Natural killer cell (primary cell): ENCODE data around the gene PUDP. TPM values are rescaled to one million over a fixed set of nuclear protein-coding genes. Genes with fewer than 3 reads are reported as not detected.
"Not testable (repeated sequence)": the region's sequence is repeated elsewhere in the genome, so short reads cannot be mapped to it uniquely, and the experiment has no call there.

Source experiments
- ATAC-seq, 3 donors: fragments of 150-1000 bp in 2 of 3; fragments of 200-7000 bp in 1 of 3; cut with Tn5 transposase; 1 replicate in 1 of 3; 2 replicates in 2 of 3; pipeline ENCODE4 v1.10.0; 2021; ENCODE audit warnings: mild to moderate bottlenecking in 2 of 3, moderate library complexity in 2 of 3
- DNase-seq, 2 donors: peaks; one replicate each; pipeline versions ENCODE4 v3.0.0 to v3.0.0-alpha.2; 2013 to 2021; ENCODE audit warnings: mixed read lengths in 1 of 2
- H3K27ac ChIP-seq: one replicate; pipeline ENCODE4 v1.5.1; 2013; ENCODE audit warnings: mild to moderate bottlenecking, low read length
- H3K27me3 ChIP-seq: one replicate; pipeline ENCODE4 v1.6.1; 2013; ENCODE audit warnings: low read length; ENCODE audit not compliant: control insufficient read depth, insufficient read depth
- H3K36me3 ChIP-seq: one replicate; pipeline ENCODE4 v1.6.1; 2013; ENCODE audit warnings: low read length; ENCODE audit not compliant: control insufficient read depth, insufficient read depth
- H3K4me1 ChIP-seq: one replicate; pipeline ENCODE4 v1.6.1; 2013; ENCODE audit warnings: low read length; ENCODE audit not compliant: control insufficient read depth, insufficient read depth
- H3K4me3 ChIP-seq: one replicate; pipeline ENCODE4 v1.5.1; 2013; ENCODE audit warnings: low read length
- H3K9me3 ChIP-seq: one replicate; pipeline ENCODE4 v1.6.1; 2013; ENCODE audit warnings: low read length; ENCODE audit not compliant: control insufficient read depth, insufficient read depth
- H3K27ac Mint-ChIP-seq, 2 donors: one replicate each; pipeline ENCODE4 v1.8.0; 2022; ENCODE audit warnings: mild to moderate bottlenecking in 2 of 2, mixed read lengths in 2 of 2, moderate library complexity in 1 of 2
- H3K27me3 Mint-ChIP-seq, 2 donors: one replicate each; pipeline ENCODE4 v1.8.0; 2022; ENCODE audit warnings: low read depth in 2 of 2, mixed read lengths in 2 of 2
- H3K36me3 Mint-ChIP-seq: one replicate; pipeline ENCODE4 v1.8.0; 2022; ENCODE audit warnings: mixed read lengths
- H3K4me1 Mint-ChIP-seq, 2 donors: one replicate each; pipeline ENCODE4 v1.8.0; 2022; ENCODE audit warnings: mixed read lengths in 2 of 2
- H3K4me3 Mint-ChIP-seq: one replicate; pipeline ENCODE4 v1.8.0; 2022; ENCODE audit warnings: mild to moderate bottlenecking, moderate library complexity, mixed read lengths
- H3K9me3 Mint-ChIP-seq, 2 donors: one replicate each; pipeline ENCODE4 v1.8.0; 2022; ENCODE audit warnings: mixed read lengths in 2 of 2
- WGBS: methylation state at CpG from one replicate; pipeline ENCODE4 v1.1.7; 2013; ENCODE audit warnings: missing lambda C conversion rate; ENCODE audit not compliant: insufficient coverage; 5-methylcytosine and 5-hydroxymethylcytosine counted together
- intact Hi-C: fragments of 100-400 bp; cut with micrococcal nuclease; formaldehyde crosslinking; loops from one replicate; pipeline ENCODE4 v1.14.2; 2022
- total RNA-seq, 4 donors: library from RNA; stranded (reverse); fragments of 120-200 nt in 1 of 4; gene quantifications; one replicate each; pipeline versions ENCODE4 v1.2.3 to v1.2.4, GENCODE V29; 2013 to 2022
- TF ChIP-seq, protein P1 (sequence below): fragments of 200-600 bp; IDR thresholded peaks from one replicate; pipeline ENCODE4 v1.8.0; 2022; ENCODE audit warnings: antibody characterized with exemption

The PUDP gene
- total RNA-seq, 3 donors from 2014 or later (not counting 1 experiment from before 2014, with no cell fraction given) = 5.4 to 11.4 (median 5.6) TPM

DNA sequence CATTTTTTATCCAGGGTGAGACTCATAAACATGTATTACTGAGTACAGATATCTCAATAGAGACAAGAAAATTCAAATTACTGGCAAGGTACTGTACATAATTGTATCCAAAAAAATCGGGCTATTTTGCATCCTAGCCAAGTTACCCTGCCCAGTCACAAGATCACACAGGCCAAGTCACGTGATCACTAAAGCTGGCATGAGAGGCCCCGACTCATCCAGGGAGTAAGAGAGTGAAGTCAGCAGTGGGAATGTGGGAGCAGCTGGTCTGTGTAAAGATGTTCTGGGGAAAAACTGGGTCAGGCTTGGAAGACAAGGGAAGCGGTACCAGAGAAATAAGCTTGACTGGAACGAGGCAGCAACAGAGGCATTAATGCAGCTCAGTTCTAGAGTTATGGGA is 119.7 kb downstream of the PUDP start:
- ATAC-seq = no peak
- no peak overlapping the region for H3K27ac Mint-ChIP-seq
- no peak overlapping the region for H3K27ac ChIP-seq
- H3K36me3 Mint-ChIP-seq = no peaks in the 10 kb centered on the region
- no peak overlapping the region for H3K4me3 ChIP-seq
- H3K36me3 ChIP-seq = no peaks in the 10 kb centered on the region
- no peaks in the 10 kb centered on the region for H3K4me1 ChIP-seq
- H3K9me3 Mint-ChIP-seq = no peaks in the 10 kb centered on the region
- no peaks in the 10 kb centered on the region for H3K27me3 Mint-ChIP-seq
- intact Hi-C loops = no loop called here
- TF ChIP-seq, protein P1, sequence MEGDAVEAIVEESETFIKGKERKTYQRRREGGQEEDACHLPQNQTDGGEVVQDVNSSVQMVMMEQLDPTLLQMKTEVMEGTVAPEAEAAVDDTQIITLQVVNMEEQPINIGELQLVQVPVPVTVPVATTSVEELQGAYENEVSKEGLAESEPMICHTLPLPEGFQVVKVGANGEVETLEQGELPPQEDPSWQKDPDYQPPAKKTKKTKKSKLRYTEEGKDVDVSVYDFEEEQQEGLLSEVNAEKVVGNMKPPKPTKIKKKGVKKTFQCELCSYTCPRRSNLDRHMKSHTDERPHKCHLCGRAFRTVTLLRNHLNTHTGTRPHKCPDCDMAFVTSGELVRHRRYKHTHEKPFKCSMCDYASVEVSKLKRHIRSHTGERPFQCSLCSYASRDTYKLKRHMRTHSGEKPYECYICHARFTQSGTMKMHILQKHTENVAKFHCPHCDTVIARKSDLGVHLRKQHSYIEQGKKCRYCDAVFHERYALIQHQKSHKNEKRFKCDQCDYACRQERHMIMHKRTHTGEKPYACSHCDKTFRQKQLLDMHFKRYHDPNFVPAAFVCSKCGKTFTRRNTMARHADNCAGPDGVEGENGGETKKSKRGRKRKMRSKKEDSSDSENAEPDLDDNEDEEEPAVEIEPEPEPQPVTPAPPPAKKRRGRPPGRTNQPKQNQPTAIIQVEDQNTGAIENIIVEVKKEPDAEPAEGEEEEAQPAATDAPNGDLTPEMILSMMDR = no peak
- no peak overlapping the region for H3K4me3 Mint-ChIP-seq
- no peaks in the 10 kb centered on the region for H3K4me1 Mint-ChIP-seq
- no peaks in the 10 kb centered on the region for H3K27me3 ChIP-seq
- H3K9me3 ChIP-seq = no peaks in the 10 kb centered on the region
- WGBS = 84% methylated on average over 5 of the region's 5 CpGs
- DNase-seq = no peak

DNA sequence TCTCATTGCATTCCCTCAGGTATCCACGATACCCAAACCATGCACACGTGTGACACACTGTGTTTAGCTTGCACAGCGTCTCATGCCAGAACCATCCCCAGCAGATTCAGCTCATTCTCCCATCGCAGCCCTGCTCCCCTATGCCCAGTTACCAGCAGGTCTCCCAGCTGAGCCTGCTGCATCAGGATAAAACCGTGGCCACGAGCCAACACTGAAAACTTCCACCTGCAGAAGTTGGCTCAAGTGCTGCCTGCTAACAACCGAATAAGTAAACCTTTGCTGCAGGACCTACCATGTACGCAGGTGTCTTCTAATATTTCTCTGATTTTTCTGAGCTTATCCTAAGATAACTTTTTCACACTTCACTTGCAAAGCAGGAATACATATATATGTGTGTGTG is 120.9 kb downstream of the PUDP start:
- TF ChIP-seq, protein P1 = no peak
- H3K36me3 Mint-ChIP-seq = no peaks in the 10 kb centered on the region
- ATAC-seq (no peak), DNase-seq (no peak)
- intact Hi-C loops = no loop called here
- Histone ChIP-seq H3K9me3 (no peaks in the 10 kb centered on the region), H3K27ac (no peak overlapping the region), H3K4me1 (no peaks in the 10 kb centered on the region), H3K36me3 (no peaks in the 10 kb centered on the region), H3K4me3 (no peak overlapping the region), H3K27me3 (no peaks in the 10 kb centered on the region)
- WGBS = 98% methylated on average over 8 of the region's 8 CpGs
- H3K27me3 Mint-ChIP-seq = no peaks in the 10 kb centered on the region
- no peak overlapping the region for H3K4me3 Mint-ChIP-seq
- H3K9me3 Mint-ChIP-seq = no peaks in the 10 kb centered on the region
- H3K4me1 Mint-ChIP-seq = no peaks in the 10 kb centered on the region
- no peak overlapping the region for H3K27ac Mint-ChIP-seq

DNA sequence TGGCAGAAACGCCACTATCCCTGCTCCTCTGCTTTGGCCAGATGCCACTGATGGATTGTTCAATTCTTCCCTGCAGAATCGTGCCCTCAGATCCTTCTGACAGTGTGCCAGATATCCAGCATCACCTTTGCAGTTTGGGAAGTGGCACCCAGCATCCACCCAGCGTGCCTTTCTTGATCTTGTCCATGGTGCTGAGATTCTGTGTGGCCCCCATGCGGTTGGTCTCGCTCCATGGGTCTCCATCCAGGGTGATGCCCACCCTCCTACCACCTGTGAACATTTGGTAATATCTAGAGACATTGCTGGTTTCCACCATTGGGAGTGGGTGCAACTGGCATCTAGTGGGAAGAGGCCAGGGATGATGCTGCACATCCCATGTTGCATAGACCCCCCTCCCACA is 121.6 kb downstream of the PUDP start:
- 90% methylated on average over 3 of the region's 5 CpGs for WGBS
- H3K27me3 Mint-ChIP-seq, H3K27ac ChIP-seq, intact Hi-C loops, H3K27me3 ChIP-seq, H3K4me1 Mint-ChIP-seq, H3K36me3 ChIP-seq, H3K9me3 Mint-ChIP-seq, H3K27ac Mint-ChIP-seq, H3K9me3 ChIP-seq, H3K4me1 ChIP-seq, H3K4me3 ChIP-seq, H3K36me3 Mint-ChIP-seq, ATAC-seq, DNase-seq, H3K4me3 Mint-ChIP-seq: not testable (repeated sequence)

DNA sequence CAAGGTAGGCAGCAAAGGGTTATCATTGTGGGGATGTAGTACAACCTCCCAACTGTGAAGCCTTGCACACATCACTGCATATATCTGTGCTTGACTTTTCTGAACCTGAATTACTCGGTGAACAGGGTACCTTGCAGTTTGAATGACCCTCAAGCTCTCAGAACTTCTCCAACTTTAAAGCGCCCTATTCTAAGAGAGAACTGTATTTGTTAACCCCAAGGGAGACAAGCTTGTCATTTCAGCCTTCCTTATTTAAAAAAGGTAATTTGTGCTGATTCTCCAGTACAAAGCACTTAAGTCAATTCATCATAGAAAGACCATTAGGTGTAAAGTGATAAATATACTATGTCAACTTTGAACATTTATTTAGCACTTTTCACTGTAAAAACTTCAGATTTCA is 122.5 kb downstream of the PUDP start:
- no peak for DNase-seq
- H3K27ac Mint-ChIP-seq = no peak overlapping the region
- TF ChIP-seq, protein P1 = no peak
- WGBS = 83% methylated on average over 1 of the region's 2 CpGs
- no peak overlapping the region for H3K4me3 Mint-ChIP-seq
- Histone ChIP-seq H3K4me3 (no peak overlapping the region), H3K36me3 (no peaks in the 10 kb centered on the region), H3K9me3 (no peaks in the 10 kb centered on the region), H3K4me1 (no peaks in the 10 kb centered on the region), H3K27ac (no peak overlapping the region), H3K27me3 (no peaks in the 10 kb centered on the region)
- H3K36me3 Mint-ChIP-seq = no peaks in the 10 kb centered on the region
- no peaks in the 10 kb centered on the region for H3K9me3 Mint-ChIP-seq
- no peak for ATAC-seq
- no peaks in the 10 kb centered on the region for H3K27me3 Mint-ChIP-seq
- intact Hi-C loops = no loop called here
- H3K4me1 Mint-ChIP-seq = no peaks in the 10 kb centered on the region
